Measurements from ENCODE around the gene CLSTN2.

DNA sequence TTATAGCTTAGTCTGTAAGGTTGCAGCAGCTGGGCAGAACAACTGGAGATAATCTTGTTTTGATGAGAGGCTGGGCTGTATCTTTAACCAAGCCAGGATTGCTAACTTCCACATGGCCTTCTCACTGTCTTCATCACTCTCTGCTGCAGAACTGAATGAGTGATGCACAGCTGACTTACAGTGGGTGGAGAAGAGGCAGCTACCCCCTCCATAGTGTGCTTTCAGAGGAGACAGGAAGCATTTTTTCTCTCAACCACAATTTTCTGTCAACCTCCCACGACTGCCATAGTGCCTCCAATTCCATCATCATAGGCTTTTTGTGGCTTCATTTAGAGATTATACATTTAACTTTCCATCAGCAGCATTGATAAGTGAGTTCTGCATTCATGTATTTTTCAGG is 168.2 kb downstream of the CLSTN2 start:
- TF ChIP-seq, protein P1, sequence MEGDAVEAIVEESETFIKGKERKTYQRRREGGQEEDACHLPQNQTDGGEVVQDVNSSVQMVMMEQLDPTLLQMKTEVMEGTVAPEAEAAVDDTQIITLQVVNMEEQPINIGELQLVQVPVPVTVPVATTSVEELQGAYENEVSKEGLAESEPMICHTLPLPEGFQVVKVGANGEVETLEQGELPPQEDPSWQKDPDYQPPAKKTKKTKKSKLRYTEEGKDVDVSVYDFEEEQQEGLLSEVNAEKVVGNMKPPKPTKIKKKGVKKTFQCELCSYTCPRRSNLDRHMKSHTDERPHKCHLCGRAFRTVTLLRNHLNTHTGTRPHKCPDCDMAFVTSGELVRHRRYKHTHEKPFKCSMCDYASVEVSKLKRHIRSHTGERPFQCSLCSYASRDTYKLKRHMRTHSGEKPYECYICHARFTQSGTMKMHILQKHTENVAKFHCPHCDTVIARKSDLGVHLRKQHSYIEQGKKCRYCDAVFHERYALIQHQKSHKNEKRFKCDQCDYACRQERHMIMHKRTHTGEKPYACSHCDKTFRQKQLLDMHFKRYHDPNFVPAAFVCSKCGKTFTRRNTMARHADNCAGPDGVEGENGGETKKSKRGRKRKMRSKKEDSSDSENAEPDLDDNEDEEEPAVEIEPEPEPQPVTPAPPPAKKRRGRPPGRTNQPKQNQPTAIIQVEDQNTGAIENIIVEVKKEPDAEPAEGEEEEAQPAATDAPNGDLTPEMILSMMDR (IDR thresholded peaks at IDR 0.05; ENCODE audit: low read length) = no peak
- no peak for TF ChIP-seq EZH2phosphoT487 (IDR thresholded peaks at IDR 0.05; ENCODE audit: low read length)

Data from MM.1S (cell line).